Astrocyte of the cerebellum (primary cell): ENCODE data around the gene CCNJL.

ENCODE experiments used
- DNase-seq: peaks from one replicate; pipeline ENCODE4 v3.0.0-alpha.2; 2011; ENCODE audit warnings: low read depth
- H3K4me3 ChIP-seq: 2 replicates; pipeline ENCODE4 v1.5.1; 2011; ENCODE audit warnings: mild to moderate bottlenecking, low read depth, low read length, moderate library complexity
- CTCF ChIP-seq: IDR thresholded peaks from 2 replicates; pipeline ENCODE4 v1.5.1; 2012; ENCODE audit warnings: low read length, low read depth, moderate library complexity, mild to moderate bottlenecking; ENCODE audit errors: missing control alignments
- in situ Hi-C: cut with HindIII; loops from 2 replicates; pipeline ENCODE4 v1.10.0; 2017; ENCODE audit warnings: low sequenced_read_pairs

CCNJL gene

GRCh38 chr5:160245506-160246086 is 66.8 kb downstream of the CCNJL start:
- no peak for TF ChIP-seq CTCF
- DNase-seq, result no peak
- in situ Hi-C loops, result no loop called here
- no peak overlapping the region for H3K4me3 ChIP-seq

GRCh38 chr5:160242145-160242544 is 70.2 kb downstream of the CCNJL start:
- in situ Hi-C loops, result no loop called here
- H3K4me3 ChIP-seq, result no peak overlapping the region
- no peak for DNase-seq
- no peak for TF ChIP-seq CTCF

GRCh38 chr5:160240350-160240749 is 72.0 kb downstream of the CCNJL start:
- in situ Hi-C loops, result no loop called here
- H3K4me3 ChIP-seq, result no peak overlapping the region
- DNase-seq, result no peak
- TF ChIP-seq CTCF, result no peak

- in situ Hi-C loops, result loop anchor here (10.0 kb wide), 1 partner anchor 67 kb away; no protein-coding TSS in a partner anchor
- TF ChIP-seq CTCF, result no peak
Observed at GRCh38 chr5:160237571-160238093, 74.7 kb downstream of the CCNJL start.

GRCh38 chr5:160235731-160236130 is 76.6 kb downstream of the CCNJL start:
- no peak overlapping the region for H3K4me3 ChIP-seq
- DNase-seq, result no peak
- no peak for TF ChIP-seq CTCF
- in situ Hi-C loops, result loop anchor here (10.0 kb wide), 1 partner anchor 69 kb away; no protein-coding TSS in a partner anchor

More at GRCh38 chr5:160237571-160238093, 74.7 kb downstream of the CCNJL start:
- no peak overlapping the region for H3K4me3 ChIP-seq
- DNase-seq, result no peak

- no peak for TF ChIP-seq CTCF
Observed at GRCh38 chr5:160233215-160233614, 79.1 kb downstream of the CCNJL start.

More at GRCh38 chr5:160233215-160233614, 79.1 kb downstream of the CCNJL start:
- in situ Hi-C loops, result loop anchor here (10.0 kb wide), 1 partner anchor 72 kb away; no protein-coding TSS in a partner anchor
- no peak overlapping the region for H3K4me3 ChIP-seq
- DNase-seq, result no peak
